Lower leg skin (tissue), 4 donors: ENCODE results near the gene NSMF. TPM values are rescaled to one million over a fixed set of nuclear protein-coding genes. Genes with fewer than 3 reads are reported as not detected.

Experiments
- DNase-seq, 2 donors: peaks; one replicate each; pipeline ENCODE4 v3.0.0-alpha.2; 2019; ENCODE audit warnings: low spot score in 2 of 2
- H3K4me3 ChIP-seq: fragments of 200-600 bp; sonication (generic); 2 replicates; pipeline ENCODE4 v1.5.1; 2017; ENCODE audit warnings: mild to moderate bottlenecking, low read depth; ENCODE audit not compliant: poor library complexity, severe bottlenecking
- POLR2A ChIP-seq, 2 donors: fragments of 450-650 bp; IDR thresholded peaks; one replicate each; pipeline ENCODE4 v1.6.1; 2016 to 2017; ENCODE audit warnings: antibody characterized with exemption in 2 of 2, mild to moderate bottlenecking in 1 of 2, moderate library complexity in 1 of 2
- WGBS, 2 donors: methylation state at CpG; one replicate each; pipeline ENCODE4 v1.1.5; 2018; 5-methylcytosine and 5-hydroxymethylcytosine counted together
- intact Hi-C: fragments of 100-400 bp; cut with DNase I; formaldehyde crosslinking; loops from one replicate; pipeline ENCODE4 v1.15.0; 2023; ENCODE audit warnings: low total_unique reads
- total RNA-seq, 4 donors: library from RNA; depleted of rRNA; stranded (reverse); fragments of >200 nt; gene quantifications; one replicate each; pipeline ENCODE4 v1.1.0, GENCODE V29; 2016
- TF ChIP-seq, protein P1 (sequence below), 3 donors: fragments of 450-650 bp; IDR thresholded peaks; one replicate each; pipeline ENCODE4 v1.5.1; 2016; ENCODE audit warnings: antibody characterized with exemption in 3 of 3, mild to moderate bottlenecking in 3 of 3, moderate library complexity in 2 of 3

Gene NSMF
- total RNA-seq, 4 donors from 2014 or later = 18.6 to 41.8 (median 24.3) TPM

DNA sequence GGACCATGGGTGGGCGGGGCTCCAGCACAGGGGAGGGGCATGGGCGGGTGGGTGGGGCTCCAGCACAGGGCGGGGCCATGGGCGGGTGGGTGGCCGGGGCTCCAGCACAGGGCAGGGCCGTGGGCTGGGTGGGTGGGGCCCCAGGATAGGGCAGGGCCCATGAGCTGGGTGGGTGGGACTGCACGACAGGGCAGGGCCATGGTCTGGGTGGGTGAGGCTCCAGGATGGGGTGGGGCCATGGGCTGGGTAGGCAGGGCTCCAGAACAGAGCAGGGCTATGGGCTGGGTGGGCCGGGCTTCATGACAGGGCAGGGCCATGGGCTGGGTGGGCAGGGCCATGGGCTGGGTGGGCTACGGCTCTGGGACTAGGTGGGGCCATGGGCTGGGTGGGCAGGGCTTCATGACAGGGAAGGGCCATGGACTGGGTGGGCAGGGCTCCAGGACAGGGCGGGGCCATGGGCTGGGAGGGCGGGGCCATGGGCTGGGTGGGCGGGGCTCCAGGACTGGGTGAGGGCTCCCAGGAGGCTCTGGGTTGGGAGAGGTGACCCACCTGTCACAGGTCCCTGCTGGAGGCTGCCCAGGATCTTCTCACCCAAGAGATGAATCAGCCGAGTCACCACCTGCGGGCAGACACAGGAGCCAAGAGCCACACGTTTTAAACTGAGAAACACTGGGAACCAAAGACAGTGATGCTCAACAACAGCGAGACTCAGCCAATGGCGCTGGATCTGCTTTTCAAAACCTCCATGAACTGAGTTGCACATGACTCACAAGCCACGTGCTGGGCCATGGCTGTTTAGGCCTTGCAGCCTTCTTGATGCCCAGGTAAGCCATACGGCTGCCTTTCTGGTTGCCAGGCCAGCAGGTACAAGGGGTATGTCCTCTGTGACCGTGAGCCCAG, 33.6 kb upstream of the NSMF start:
- intact Hi-C loops = no loop called here
- WGBS, 2 donors = 80 to 90% methylated on average over 10 to 12 of the region's 20 CpGs
- no peak for DNase-seq
- H3K4me3 ChIP-seq = no peak overlapping the region
- TF ChIP-seq, protein P1, sequence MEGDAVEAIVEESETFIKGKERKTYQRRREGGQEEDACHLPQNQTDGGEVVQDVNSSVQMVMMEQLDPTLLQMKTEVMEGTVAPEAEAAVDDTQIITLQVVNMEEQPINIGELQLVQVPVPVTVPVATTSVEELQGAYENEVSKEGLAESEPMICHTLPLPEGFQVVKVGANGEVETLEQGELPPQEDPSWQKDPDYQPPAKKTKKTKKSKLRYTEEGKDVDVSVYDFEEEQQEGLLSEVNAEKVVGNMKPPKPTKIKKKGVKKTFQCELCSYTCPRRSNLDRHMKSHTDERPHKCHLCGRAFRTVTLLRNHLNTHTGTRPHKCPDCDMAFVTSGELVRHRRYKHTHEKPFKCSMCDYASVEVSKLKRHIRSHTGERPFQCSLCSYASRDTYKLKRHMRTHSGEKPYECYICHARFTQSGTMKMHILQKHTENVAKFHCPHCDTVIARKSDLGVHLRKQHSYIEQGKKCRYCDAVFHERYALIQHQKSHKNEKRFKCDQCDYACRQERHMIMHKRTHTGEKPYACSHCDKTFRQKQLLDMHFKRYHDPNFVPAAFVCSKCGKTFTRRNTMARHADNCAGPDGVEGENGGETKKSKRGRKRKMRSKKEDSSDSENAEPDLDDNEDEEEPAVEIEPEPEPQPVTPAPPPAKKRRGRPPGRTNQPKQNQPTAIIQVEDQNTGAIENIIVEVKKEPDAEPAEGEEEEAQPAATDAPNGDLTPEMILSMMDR (IDR thresholded peaks at IDR 0.05) = no peak
- TF ChIP-seq POLR2A (IDR thresholded peaks at IDR 0.05) = no peak

GRCh38 chr9:137491735-137492432, 32.8 kb upstream of the NSMF start:
- H3K4me3 ChIP-seq = no peak overlapping the region
- 94% methylated on average over 13 of the region's 13 CpGs for whole genome bisulfite sequencing, 2 donors

DNA sequence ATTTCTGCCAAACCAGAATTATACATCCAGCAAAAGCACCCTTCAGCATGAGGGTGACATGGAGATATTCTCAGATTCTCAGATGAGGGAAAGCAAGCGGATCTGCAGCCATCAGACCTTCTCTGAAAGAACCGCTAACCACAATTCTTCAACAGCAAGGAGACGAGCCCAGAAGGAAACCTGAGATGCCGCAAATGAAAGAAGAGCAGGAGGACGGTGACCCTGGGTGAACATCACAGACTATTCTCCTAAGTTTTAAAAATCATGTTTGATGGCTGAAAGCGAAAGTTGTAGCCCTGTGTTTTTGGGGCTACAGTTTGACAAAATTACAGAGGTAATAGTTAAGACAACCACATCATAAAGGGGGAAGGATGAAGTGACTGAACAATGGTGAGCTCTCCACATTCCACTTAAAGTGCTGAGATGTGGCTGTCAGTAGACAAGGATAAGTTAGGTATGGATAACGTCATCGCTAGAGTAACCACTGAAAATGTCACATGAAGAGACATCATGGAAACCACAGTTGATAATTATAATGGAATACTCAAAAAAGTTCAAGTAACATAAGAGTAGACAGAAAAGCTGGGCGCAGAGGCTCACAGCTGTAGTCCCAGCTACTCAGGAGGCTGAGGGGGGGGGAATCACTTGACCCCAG, 31.5 kb upstream of the NSMF start:
- intact Hi-C loops = no loop called here
- TF ChIP-seq, protein P1 (IDR thresholded peaks at IDR 0.05) = no peak
- TF ChIP-seq POLR2A (IDR thresholded peaks at IDR 0.05) = no peak
- no peak overlapping the region for H3K4me3 ChIP-seq
- 90 to 95% methylated on average over 9 of the region's 9 CpGs for WGBS, 2 donors
- DNase-seq = no peak

More at GRCh38 chr9:137491735-137492432, 32.8 kb upstream of the NSMF start:
- TF ChIP-seq, protein P1 (IDR thresholded peaks at IDR 0.05) = no peak
- TF ChIP-seq POLR2A (IDR thresholded peaks at IDR 0.05) = no peak
- no peak for DNase-seq
- intact Hi-C loops = no loop called here

- WGBS, 2 donors = 90% methylated on average over 6 of the region's 6 CpGs
- TF ChIP-seq, protein P1 (IDR thresholded peaks at IDR 0.05) = no peak
- TF ChIP-seq POLR2A (IDR thresholded peaks at IDR 0.05) = no peak
- DNase-seq = no peak
Measured at GRCh38 chr9:137488906-137489305, 29.8 kb upstream of the NSMF start.

DNA sequence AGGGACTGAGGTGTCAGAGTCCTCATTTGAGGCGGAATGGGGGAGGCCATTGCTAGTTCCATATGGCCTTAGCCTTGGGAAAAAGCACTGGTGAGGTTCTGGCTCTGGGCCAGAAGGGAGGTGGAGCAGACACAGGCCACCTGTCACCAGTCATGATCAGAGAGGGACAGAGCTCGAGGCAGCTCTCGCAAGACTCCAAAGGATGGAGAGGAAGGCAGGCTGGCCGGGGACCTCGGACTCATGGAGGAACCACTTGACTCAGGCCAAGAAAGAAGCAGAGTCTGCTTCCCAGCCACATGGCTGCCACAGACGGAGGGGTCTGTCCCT, 29.2 kb upstream of the NSMF start:
- TF ChIP-seq POLR2A (IDR thresholded peaks at IDR 0.05) = no peak
- TF ChIP-seq, protein P1 (IDR thresholded peaks at IDR 0.05) = no peak
- whole genome bisulfite sequencing, 2 donors = 88 to 97% methylated on average over 5 to 6 of the region's 6 CpGs
- intact Hi-C loops = no loop called here
- DNase-seq = no peak
- no peak overlapping the region for H3K4me3 ChIP-seq

More at GRCh38 chr9:137488906-137489305, 29.8 kb upstream of the NSMF start:
- H3K4me3 ChIP-seq = no peak overlapping the region
- intact Hi-C loops = no loop called here
